Progenitor cell of endocrine pancreas (in vitro differentiated cells): ENCODE results near the gene CAND2. TPM values are rescaled to one million over a fixed set of nuclear protein-coding genes. Genes with fewer than 3 reads are reported as not detected.
"Not testable (repeated sequence)": the region's sequence is repeated elsewhere in the genome, so short reads cannot be mapped to it uniquely, and the experiment has no call there.

Source experiments
- DNase-seq: peaks from one replicate; pipeline ENCODE4 v3.0.0; 2021; ENCODE audit warnings: low spot score; ENCODE audit not compliant: unreplicated experiment
- H3K27ac Mint-ChIP-seq: 2 replicates; pipeline ENCODE4 v1.8.0; 2021; ENCODE audit warnings: mild to moderate bottlenecking, moderate library complexity, mixed read lengths
- H3K27me3 Mint-ChIP-seq: 2 replicates; pipeline ENCODE4 v1.8.0; 2021; ENCODE audit warnings: mixed read lengths
- H3K36me3 Mint-ChIP-seq: 2 replicates; pipeline ENCODE4 v1.8.0; 2022; ENCODE audit warnings: mixed read lengths; ENCODE audit not compliant: insufficient read depth
- H3K4me1 Mint-ChIP-seq: 2 replicates; pipeline ENCODE4 v1.8.0; 2021; ENCODE audit warnings: low read depth, mixed read lengths
- H3K4me3 Mint-ChIP-seq: 2 replicates; pipeline ENCODE4 v1.8.0; 2021; ENCODE audit warnings: low read depth, mild to moderate bottlenecking, moderate library complexity, mixed read lengths
- H3K9me3 Mint-ChIP-seq: 2 replicates; pipeline ENCODE4 v1.8.0; 2021; ENCODE audit warnings: low read depth, mixed read lengths
- total RNA-seq: library from RNA; stranded (reverse); gene quantifications from 2 replicates; pipeline ENCODE4 v1.2.1, GENCODE V29; 2021
- TF ChIP-seq, protein P1 (sequence below): fragments of 200-600 bp; sonication (generic); IDR thresholded peaks from one replicate; pipeline ENCODE4 v1.5.0; 2021; ENCODE audit warnings: antibody characterized with exemption, mild to moderate bottlenecking; ENCODE audit not compliant: unreplicated experiment

CAND2 gene
- total RNA-seq, 1 donor from 2014 or later: 11.0 TPM

- H3K27ac Mint-ChIP-seq: peak overlapping the region; percentile 82
- H3K36me3 Mint-ChIP-seq: peaks cover 32% of the 10 kb centered on the region
- H3K4me3 Mint-ChIP-seq: peak overlapping the region; percentile 98
- H3K4me1 Mint-ChIP-seq: peaks cover 29% of the 10 kb centered on the region
- no peaks in the 10 kb centered on the region for H3K27me3 Mint-ChIP-seq
- TF ChIP-seq, protein P1, sequence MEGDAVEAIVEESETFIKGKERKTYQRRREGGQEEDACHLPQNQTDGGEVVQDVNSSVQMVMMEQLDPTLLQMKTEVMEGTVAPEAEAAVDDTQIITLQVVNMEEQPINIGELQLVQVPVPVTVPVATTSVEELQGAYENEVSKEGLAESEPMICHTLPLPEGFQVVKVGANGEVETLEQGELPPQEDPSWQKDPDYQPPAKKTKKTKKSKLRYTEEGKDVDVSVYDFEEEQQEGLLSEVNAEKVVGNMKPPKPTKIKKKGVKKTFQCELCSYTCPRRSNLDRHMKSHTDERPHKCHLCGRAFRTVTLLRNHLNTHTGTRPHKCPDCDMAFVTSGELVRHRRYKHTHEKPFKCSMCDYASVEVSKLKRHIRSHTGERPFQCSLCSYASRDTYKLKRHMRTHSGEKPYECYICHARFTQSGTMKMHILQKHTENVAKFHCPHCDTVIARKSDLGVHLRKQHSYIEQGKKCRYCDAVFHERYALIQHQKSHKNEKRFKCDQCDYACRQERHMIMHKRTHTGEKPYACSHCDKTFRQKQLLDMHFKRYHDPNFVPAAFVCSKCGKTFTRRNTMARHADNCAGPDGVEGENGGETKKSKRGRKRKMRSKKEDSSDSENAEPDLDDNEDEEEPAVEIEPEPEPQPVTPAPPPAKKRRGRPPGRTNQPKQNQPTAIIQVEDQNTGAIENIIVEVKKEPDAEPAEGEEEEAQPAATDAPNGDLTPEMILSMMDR: no peak
- DNase-seq: no peak
- H3K9me3 Mint-ChIP-seq: no peaks in the 10 kb centered on the region
Measured at GRCh38 chr3:12838179-12838965, 41.9 kb downstream of the CAND2 start.

- no peaks in the 10 kb centered on the region for H3K27me3 Mint-ChIP-seq
- peak overlapping the region; percentile 69 for H3K27ac Mint-ChIP-seq
- TF ChIP-seq, protein P1: no peak
- no peak for DNase-seq
- peaks cover 29% of the 10 kb centered on the region for H3K4me1 Mint-ChIP-seq
- peak overlapping the region; percentile 98 for H3K4me3 Mint-ChIP-seq
- no peaks in the 10 kb centered on the region for H3K9me3 Mint-ChIP-seq
- peaks cover 31% of the 10 kb centered on the region for H3K36me3 Mint-ChIP-seq
Measured at GRCh38 chr3:12839156-12839946, 42.9 kb downstream of the CAND2 start.

- DNase-seq, H3K9me3 Mint-ChIP-seq, H3K27me3 Mint-ChIP-seq: not testable (repeated sequence)
- H3K4me1 Mint-ChIP-seq: peaks cover 29% of the 10 kb centered on the region
- H3K27ac Mint-ChIP-seq: peak overlapping the region; percentile 100
- H3K4me3 Mint-ChIP-seq: peak overlapping the region; percentile 98
- peaks cover 29% of the 10 kb centered on the region for H3K36me3 Mint-ChIP-seq
Measured at GRCh38 chr3:12840148-12840547, 43.7 kb downstream of the CAND2 start.

- DNase-seq: no peak
Measured at GRCh38 chr3:12840591-12841148, 44.2 kb downstream of the CAND2 start.

DNA sequence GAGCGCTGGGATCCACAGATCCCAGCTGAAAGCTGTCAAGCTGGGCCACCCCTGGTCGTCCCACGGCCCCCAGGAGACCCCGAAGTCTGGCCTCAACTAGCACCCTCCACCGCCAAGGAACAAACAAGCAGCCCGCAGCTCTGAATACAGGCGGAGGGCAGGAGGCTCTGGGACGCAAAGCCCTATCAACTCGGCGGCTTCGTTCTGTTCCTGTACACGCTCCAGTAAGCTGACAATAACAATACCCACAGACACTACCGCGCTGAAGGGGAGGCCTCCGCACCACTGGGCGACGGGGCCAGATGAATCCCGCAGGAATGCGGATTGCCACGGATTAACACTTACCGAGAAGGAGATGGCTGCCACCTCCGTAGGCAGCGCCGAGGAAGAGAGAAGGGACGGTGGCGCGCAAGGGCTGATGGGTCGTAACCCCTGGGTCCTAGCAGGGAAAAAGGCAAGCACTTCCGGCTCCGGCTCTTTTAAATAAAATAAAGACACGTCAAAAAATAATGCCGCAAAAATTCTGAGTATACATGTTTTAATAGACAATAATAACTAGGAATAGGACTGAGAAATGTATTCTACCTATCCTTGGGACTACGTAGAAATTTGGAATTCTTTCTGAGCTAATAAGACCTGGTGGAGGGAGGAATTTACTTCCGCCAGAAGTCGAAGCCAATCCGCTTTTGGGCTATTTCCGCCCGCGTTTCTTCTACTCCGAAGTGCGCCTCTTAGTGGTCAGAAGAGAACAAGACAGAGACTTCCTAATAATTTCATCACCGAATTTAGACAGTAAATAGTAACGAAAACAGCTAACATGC is 44.9 kb downstream of the CAND2 start, which contains the start of gene RPL32:
TSS of gene RPL32 (minus strand) at position 417 of the 821 bp plus-strand sequence. CDS start 1,328 bp downstream, outside the sequence.
- Mint-ChIP-seq H3K36me3 (peaks cover 22% of the 10 kb centered on the region), H3K27ac (peak within 1 kb of the TSS; percentile 100), H3K27me3 (no peaks in the 10 kb centered on the region), H3K9me3 (no peaks in the 10 kb centered on the region), H3K4me3 (peak within 1 kb of the TSS; percentile 98), H3K4me1 (peaks cover 29% of the 10 kb centered on the region)
- peak; percentile 43 for DNase-seq
- TF ChIP-seq, protein P1: peak; percentile 83

More at GRCh38 chr3:12840591-12841148, 44.2 kb downstream of the CAND2 start:
- H3K9me3 Mint-ChIP-seq: no peaks in the 10 kb centered on the region
- TF ChIP-seq, protein P1: no peak
- peak overlapping the region; percentile 100 for H3K27ac Mint-ChIP-seq
- H3K36me3 Mint-ChIP-seq: peaks cover 26% of the 10 kb centered on the region
- peak overlapping the region; percentile 98 for H3K4me3 Mint-ChIP-seq
- no peaks in the 10 kb centered on the region for H3K27me3 Mint-ChIP-seq
- peaks cover 29% of the 10 kb centered on the region for H3K4me1 Mint-ChIP-seq
